Islet precursor cell (in vitro differentiated cells): ENCODE data around the gene LIMD2.

Source experiments
- DNase-seq: peaks from one replicate; pipeline ENCODE4 v3.0.0-alpha.2; 2018

LIMD2 gene

DNA sequence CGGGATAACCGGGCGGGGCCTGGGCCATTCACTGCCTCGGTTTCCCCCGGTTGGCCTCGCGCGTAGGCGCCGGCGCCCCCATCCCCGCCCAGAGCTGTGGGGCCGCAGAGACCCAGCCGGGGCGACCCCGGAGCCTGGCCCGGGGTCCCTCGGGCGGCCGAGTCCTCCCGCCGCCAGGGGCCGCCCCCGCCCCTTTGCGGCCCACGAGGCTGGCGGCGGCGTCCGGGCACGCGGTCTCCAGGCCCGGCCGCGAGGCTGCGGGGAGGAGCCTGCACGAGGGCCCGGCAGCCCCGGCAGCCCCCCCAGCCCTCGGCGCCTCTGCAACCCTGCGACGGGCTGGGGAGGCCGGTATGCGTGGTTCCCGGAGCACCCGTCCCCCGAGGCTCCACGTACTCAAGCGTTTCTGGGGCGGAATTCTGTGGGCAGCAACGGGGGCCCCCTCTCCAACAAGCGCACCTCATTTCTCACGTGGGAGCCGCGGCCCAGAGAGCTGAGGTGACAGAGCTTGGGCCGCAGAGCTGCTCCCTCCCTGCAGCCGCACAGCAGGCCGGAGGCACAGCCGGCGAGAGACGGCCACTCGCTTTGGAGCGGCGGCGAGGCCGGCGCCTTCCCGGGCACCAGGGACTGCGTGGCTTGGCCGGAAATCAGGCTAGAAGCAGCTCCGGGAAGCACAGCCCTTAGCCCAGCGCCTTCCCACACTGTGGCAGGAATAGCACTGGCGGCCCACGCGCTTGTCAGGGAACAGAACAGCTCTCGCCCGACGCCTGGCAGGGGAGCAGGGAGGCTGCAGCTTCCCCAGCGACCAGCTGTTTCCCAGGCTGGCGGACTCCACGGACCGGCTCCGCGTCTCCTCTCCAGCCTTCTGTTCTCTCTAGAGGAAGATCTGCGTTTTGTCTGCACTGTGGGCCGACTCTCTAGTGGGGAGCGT, 867 bp upstream of the LIMD2 start:
- peak; percentile 85 for DNase-seq

DNA sequence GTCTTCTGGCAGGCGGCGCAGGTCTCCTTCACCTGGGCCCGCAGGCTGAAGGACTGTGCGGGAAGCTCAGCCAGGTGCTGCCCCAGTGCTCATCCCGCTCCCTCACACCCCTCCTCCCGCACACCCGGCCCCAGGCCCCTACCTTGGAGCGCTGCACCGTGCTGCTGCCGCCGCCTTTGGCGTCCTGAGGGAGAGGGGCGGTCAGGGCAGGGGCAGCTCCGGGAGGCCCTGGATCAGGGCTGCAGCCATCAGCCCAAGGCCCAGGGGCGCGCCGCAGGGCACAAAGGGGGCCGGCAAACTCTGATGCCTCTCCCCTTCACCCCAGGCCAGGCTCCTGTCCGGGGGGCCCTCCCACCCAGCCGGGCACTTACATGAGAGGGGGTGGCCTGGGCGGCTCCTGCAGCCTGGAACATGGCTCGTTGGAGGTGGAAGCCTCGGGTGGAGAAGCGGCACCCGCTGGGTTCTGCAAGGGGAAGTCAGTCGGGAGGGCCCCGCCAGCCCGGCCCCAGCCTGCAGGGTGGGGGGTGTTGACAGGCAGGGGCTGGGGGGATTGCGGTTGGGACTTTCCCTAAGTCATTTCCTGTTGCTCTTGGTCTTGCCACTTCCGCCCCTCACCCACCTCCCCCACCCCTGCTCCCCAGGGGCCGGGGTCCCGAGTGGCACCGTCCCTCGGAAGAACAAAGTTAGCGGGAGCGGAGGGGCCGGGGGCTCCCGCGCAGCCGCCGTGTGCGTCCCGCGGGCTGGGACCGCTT, 863 bp downstream of the LIMD2 start:
- DNase-seq: peak; percentile 80

DNA sequence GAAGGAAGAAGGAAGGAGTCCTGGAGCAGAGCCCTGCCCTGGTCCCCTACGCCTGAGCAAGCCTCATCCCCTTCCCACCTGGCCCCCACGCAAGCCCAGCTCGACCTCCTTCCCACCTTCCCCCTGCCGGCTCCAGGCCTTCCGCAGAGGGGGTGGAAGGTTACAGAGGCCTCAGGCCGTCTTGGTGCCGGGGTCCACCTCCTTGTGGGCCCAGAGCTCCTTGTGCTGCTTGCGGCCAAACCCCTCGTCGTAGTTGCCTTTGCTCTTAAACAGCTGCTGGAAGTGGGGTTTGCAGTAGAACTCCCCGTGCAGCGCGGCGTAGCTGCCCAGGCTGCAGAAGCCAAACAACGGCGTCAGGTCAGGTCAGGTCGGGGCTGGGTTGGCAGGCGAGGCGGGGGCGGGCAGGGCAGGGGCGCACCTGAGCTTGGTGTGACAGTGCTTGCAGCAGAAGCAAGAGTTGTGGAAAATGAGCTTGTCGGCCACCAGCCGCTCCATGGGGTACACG, 1.5 kb downstream of the LIMD2 start:
- no peak for DNase-seq

DNA sequence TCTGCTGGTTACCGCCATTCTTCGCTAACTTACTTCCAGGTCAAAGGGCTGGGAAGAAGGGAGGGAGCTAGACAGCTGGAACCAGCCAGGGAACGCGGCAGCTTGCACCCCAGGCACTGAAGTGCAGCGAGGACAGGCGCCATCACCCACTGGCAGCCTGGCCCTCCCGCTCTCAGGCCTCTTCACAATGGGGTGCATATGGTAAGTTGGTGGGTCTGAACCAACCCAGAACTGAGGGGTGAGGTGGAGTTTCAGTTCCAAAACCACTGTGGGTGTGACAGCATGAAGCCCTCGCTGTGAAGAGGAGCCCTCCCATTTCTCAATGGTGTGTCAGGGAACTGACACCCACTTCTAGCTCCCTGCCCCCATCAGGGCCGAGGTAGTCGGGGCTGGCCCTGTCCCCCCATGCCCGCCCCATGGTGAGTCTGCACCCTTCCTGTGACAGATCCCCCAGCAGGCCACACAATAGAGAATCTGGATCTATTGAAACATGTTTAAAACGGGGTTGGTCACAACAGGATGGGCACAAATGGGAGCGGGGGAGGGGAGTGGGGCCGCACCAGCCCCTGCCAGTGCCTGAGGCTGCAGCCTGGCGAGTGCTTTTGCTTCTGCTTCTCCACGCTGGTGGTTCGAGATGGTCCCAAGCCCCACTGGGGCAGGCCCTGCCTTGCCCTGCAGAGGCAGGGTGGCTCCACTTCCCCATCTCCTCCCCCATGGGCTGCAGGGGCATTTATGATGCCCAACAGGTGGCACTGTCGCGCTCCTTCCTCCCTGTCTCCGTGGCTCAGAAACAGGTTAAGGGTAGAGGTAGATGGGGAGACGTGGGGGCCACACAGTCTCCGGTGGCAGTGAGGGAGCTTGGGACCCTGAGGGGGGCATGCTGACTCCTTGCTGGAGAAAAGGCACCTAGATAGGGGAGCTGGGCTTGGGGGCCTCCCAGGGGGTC, 2.3 kb downstream of the LIMD2 start:
- DNase-seq: peak; percentile 79

DNA sequence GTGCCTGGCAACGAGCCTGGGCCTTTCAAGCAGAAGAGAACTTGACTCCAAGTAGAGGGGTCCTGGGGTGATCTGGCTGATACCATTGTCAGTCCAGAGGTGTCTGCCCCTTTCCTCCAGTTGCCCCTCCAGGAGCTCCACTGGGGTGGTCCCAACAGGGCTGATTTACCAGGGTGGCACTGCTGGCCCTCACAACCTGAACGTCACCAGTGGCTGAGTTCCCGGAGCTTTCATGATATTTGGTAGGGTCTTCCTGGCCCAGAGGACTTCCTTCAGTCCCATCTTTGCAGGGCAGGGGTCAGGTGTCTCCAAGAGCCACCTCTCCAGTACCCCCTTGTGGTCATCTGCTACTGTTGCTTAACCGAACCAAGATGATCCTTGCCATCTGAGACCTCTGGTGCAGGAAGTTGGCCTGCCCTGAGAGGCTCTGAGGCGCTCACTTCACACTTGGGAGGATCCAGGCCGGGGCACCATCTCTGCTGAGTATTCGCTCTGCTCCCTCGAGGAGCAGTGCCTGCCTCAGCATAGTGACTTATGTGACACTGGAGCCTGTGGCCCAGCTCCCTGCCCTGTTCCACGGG, 3.5 kb downstream of the LIMD2 start:
- DNase-seq: peak; percentile 86

DNA sequence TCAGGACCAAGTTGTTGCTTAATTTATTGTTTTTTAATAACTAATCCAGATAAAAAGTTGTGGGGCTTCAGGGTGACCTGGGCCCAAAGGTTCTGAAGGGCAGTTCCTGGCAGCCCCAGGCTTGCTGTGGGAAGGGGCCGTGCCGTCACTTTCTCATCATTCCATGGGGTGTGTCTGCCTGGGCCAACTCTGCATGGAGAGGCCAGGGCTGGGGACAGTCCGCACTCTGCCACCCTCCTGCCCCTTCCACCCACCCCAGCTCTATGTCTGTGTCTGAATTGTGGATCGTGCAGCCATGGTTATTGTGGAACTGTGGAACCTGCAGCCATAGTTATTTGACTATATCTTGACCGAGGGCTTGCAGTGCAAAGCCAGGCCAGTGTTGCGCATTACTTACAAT, 4.0 kb downstream of the LIMD2 start:
- DNase-seq: no peak

DNA sequence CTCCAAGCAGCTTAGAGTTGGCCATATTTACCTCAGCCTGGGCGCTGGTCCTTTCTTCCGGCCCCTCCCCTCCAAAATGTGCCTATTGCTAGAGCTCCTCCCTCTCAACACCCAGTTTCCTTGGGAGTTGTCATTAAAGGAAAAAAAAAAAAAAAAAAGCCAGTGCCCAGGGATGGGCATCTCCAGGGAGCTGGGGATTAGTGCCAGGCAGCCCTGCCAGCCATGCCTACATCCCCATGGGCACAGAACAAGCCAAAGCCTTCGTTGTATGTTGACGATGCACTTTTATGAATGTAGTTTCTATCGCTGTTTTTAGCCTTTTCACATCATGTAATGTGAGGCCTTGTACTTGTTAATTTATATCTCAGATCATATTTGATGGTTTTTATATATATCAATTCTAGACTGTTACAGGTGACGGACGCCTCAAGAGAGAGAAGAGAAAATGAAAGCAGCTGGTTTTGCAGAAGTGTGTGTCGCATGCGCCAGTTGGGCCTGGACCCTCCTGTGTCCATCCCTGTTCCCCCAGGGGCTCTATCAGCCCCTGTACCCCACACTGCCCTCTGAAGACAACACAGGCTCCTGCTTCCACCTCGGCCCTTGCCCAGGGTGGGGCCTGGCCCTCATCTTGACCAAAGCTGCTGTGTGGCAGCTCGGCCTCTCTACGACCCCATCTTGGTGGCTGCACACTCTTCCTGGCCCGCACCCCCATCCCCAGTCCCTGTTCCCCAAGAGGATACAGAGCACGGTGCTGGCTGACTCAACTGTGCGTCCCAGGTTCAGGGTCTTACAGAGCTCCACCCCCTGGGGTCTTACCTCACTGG, 4.8 kb downstream of the LIMD2 start:
- DNase-seq: no peak

DNA sequence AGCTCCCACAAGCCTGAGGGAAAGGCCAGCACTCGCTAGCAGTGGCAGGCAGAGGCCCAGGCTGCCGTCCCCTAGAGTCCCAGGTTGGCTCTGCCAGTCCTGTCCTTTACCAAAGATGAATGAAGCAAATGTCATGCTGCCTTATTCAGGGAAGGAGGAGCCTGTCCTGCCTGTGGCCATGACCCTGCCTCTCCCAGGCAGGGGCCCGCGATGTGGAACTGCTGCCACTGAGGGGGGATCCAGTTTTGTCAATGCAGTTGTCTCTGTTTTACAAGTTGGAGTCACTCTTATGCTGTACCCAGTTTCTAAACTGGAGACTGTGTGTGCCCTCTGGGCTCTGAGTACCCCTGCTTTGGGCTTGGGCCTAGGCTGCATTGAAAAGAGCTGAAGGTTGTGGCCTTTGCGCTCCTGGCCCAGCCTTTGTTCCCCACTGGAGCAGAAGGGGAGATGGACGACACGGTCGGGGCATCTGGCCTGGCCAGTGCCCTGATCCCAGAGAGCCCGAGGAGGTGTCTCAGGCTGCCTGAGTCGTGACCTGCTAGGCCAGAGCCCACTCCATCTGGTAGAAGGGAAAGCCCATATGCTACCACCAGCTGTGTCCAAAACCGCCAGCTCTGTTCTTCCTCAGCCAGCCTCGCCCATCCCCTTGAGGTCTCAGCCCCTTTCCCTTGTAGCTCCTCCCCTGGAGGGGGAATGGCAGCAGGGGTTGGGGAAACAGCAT, 5.5 kb downstream of the LIMD2 start:
- DNase-seq: no peak

DNA sequence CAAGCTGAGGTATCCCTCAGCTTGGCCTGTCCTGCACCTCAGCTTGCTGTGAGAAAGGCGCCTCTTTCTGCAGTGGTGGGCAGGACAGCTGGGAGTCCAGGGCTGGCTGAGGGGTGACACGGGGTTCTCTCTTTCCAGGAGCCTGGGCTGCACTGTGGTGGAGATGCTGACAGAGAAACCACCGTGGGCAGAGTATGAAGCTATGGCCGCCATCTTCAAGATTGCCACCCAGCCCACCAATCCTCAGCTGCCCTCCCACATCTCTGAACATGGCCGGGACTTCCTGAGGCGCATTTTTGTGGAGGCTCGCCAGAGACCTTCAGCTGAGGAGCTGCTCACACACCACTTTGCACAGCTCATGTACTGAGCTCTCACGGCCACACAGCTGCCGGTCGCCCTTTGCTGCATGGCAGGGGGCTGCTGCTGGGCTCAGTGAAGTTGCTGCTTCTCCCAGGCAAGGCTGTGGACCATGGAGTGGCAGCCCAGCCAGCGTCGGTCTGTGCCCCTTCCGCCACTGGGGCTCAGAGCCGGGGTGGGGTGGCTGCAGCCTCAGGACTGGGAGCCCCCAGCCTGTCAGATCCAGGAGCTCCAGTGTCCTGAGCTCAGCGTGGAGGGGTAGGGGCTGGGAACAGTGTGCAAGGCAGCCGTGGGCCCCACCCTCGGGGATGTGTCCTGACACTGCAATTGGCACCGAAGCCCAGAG, 6.4 kb downstream of the LIMD2 start:
- no peak for DNase-seq

DNA sequence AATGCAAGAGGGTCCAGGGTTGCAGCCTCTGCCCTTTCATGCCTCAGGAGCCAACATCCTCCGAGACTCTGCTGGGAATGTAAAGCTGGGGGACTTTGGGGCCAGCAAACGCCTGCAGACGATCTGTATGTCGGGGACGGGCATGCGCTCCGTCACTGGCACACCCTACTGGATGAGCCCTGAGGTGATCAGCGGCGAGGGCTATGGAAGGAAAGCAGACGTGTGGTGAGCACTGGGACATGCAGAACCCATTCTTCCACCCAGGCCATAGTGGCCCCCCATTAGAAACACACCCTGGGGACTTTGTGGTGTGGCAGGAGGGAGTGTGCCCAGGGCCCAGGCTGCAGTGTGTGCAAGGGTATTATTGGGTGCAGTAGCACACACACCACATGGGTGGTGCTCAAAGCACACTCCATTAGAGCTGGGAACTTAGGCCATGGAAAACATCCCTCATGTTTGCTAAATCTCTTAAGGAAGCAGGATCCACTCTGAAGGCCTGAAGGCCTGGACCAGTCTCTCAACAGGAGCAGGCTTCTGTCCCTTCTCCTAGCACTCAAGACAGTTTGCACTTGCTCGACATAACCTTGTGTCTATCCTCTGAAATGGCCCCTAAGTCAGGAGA, 7.6 kb downstream of the LIMD2 start:
- DNase-seq: no peak

DNA sequence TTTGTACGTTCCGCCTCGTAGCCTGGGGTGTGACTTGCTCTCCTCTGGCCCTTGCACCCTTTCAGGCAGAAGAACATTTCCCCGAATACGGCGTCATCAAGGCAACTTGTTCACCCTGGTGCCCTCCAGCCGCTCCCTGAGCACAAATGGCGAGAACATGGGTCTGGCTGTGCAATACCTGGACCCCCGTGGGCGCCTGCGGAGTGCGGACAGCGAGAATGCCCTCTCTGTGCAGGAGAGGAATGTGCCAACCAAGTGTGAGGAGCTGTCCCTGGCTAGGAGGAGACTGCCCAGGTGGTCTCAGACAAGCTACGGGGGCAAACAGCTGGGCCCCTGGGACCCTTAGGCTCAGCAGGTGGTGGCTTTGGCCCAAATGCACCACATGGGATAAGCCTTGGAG, 10.4 kb downstream of the LIMD2 start:
- DNase-seq: no peak

DNA sequence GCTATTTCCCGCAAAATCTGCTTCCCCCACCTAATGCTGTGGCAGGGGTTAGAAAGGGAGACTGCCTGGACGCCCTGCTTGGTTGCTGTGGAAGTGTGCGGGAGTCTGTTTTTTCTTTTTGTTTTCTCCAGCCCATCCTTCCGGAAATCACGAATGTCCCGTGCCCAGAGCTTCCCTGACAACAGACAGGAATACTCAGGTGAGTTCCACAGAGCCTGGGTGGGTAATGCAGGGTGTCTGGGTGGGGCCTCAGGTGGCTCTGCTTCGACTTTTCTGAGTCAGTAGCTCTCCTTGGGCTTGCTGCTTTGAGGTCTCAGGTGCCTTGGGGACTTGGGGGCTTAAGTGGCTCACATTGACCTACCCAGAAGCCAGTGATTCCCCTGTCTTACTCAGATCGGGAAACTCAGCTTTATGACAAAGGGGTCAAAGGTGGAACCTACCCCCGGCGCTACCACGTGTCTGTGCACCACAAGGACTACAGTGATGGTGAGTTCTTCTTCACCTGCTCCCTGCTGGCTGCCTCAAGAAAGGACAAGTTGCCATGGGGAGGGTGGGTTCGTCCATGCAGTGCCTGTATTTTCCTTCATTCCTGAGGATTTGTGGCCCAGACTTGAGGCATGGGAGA, 11.4 kb downstream of the LIMD2 start:
- DNase-seq: no peak

DNA sequence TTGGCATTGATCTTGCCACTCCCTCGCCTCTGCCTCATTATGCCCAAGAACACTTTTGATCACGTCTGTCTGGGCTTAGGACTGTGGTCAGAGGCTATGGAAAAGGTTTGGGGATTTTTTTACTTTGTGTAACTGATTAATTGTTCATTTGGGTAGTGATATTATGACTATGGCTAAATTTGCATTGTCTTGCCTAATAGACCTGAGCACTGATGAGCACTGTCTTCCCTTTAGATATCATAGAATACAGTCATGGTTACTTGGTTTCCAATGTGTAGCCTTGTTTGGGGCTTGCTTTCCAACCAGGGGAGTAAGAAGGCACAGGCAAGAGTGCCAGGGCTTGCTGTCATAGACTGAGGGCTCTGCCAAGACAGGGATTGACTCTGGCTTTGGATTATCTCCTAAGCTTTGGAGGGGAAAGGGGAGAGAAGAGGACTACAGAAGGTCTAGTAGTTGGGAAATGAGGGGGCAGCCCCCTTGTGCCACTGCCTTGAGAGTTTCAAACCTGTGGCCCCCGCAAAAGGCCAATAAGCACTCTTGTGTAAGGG, 13.7 kb downstream of the LIMD2 start:
- no peak for DNase-seq

DNA sequence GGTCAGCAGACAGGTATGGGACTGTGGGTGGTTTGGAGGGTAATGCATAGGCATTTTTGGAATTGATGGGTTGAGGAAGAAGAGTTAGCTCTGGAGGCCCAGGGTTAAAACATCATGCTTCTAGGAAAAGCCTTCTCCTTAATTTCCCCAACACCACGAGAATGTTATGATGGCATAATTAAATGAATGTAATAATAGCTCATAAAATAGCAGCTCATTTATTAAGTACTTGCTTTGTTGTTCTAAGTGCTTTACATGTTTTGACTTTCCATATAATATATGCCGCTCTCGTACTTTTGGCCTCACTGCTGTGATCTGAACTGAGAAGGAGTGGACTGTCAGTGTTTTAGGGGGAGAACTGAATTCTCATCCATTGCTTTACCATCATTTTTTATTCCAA, 14.3 kb downstream of the LIMD2 start:
- DNase-seq: no peak

DNA sequence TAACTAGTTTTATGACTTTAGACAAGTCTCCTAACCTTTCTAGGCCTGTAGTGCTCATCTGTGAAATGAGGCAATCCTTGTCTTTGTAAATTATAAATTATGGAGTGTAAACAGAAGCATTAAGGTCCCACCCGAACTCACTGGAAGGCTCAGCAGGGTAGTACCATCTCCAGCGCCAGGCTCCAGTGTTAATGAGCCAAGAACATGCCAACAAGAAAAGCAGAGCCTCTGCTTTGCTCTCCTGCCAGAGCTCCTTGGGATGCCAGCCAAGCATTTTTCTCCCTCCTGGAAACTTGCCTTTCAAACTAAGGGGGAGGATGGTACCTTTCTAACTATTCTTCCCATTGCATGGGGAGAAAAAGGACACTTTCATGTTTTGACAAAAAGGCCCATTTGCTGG, 14.9 kb downstream of the LIMD2 start:
- DNase-seq: no peak

DNA sequence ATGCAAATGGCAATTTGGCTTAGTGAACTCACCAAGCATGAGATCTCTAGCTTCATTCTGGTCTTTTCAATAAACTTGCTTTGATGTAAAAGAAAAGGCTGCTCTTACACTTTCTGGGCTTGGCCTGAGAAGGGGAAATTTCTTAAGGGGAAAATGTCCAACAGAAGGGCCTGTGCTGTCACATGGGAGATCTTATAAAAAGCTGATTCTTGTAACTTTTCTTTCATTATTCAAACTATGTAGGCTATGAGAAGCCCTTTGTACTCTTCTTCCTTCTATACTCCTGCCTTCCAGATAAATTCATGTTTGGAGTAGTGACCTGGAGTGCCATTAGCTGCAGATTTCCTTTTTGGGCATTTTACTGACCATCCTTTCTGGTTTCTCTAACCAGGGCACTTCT, 16.9 kb downstream of the LIMD2 start:
- no peak for DNase-seq

DNA sequence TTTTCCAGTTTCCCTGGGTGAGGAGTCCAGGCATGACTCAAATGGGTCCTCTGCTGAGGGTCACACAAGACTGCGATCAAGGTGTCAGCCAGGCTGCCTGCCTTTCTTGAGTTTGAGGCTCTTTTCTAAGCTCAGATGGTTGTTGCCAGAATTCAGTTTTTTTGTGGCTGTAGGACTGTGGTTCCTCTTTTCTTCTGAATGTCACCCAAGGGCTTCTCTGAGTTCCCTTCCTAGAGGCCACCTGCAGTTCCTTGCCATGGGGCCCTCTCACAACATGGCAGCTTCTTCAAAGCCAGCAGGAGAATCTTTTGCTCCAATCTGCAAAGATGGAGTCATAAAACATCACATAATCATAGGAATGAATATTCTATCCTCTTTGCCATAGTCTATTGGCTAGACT, 17.5 kb downstream of the LIMD2 start:
- DNase-seq: no peak

DNA sequence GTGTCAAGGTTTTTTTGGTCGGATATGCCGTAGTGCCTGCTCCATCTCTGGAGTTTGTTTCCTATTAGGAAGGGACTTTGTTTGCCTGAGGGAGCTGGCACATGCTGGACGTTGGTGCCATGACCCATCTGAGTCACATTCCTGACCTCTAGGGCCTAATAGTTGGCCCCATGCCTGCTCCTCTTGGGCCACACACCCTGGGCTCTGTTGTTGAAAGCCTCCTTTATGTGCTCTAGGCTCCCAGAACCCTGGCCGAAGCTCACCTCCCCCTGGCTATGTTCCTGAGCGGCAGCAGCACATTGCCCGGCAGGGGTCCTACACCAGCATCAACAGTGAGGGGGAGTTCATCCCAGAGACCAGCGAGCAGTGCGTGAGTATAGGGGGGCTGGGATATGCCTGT, 18.4 kb downstream of the LIMD2 start:
- no peak for DNase-seq

DNA sequence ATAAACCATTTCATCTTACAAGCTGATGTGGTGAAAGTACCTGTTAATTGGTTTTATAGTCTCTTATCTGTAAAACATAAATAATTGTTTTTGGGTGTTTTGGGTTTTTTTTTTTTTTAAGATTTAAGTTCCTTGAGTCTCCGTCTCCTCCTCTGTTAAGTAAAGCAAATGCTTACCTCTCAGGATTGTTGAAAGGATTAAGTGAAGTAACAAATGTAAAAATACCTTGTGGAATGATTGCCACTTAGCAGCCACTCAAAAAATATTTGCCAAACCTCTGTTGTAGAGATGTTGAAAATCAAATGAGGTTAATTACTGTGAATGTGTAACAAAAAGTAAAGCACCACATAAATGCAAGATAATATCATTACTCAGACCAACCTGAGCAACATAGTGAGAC, 19.2 kb downstream of the LIMD2 start:
- no peak for DNase-seq
